Pulmonary artery endothelial cell (primary cell): Measurements from ENCODE around the gene CRYBG1. TPM values are rescaled to one million over a fixed set of nuclear protein-coding genes. Genes with fewer than 3 reads are reported as not detected.
"Not testable (repeated sequence)": the region's sequence is repeated elsewhere in the genome, so short reads cannot be mapped to it uniquely, and the experiment has no call there.

Experiments used
- DNase-seq: peaks from one replicate; pipeline ENCODE4 v3.0.0-alpha.2; 2011; ENCODE audit warnings: low read depth, low spot score
- total RNA-seq: library from RNA; depleted of rRNA; stranded (reverse); fragments of >200 nt; gene quantifications from 2 replicates; pipeline ENCODE4 v1.2.3, GENCODE V29; 2014

Gene CRYBG1
- total RNA-seq, 1 donor from 2014 or later, result 19.8 TPM

- DNase-seq, result no peak
These were observed 13.2 kb downstream of the CRYBG1 start for GRCh38 chr6:106373502-106374239.

GRCh38 chr6:106377061-106377540 lies 16.6 kb downstream of the CRYBG1 start:
- peak; percentile 35 for DNase-seq

- no peak for DNase-seq
These were observed 19.4 kb downstream of the CRYBG1 start for GRCh38 chr6:106379951-106380350.

GRCh38 chr6:106380407-106380806 lies 19.9 kb downstream of the CRYBG1 start:
- DNase-seq, result no peak

GRCh38 chr6:106381223-106381622 lies 20.7 kb downstream of the CRYBG1 start:
- DNase-seq, result no peak

GRCh38 chr6:106381881-106382280 lies 21.4 kb downstream of the CRYBG1 start:
- DNase-seq, result no peak

GRCh38 chr6:106383573-106383972 lies 23.1 kb downstream of the CRYBG1 start:
- DNase-seq, result no peak

- DNase-seq, result no peak
These were observed 25.0 kb downstream of the CRYBG1 start for GRCh38 chr6:106385530-106385929.

- DNase-seq, result no peak
These were observed 27.4 kb downstream of the CRYBG1 start for GRCh38 chr6:106387875-106388274.

GRCh38 chr6:106390088-106390487 lies 29.6 kb downstream of the CRYBG1 start:
- DNase-seq, result no peak

- DNase-seq, result no peak
These were observed 36.1 kb downstream of the CRYBG1 start for GRCh38 chr6:106396426-106397220.

GRCh38 chr6:106397431-106397830 lies 36.9 kb downstream of the CRYBG1 start:
- DNase-seq, result no peak

GRCh38 chr6:106398621-106399020 lies 38.1 kb downstream of the CRYBG1 start:
- no peak for DNase-seq

GRCh38 chr6:106405044-106405443 lies 44.5 kb downstream of the CRYBG1 start:
- DNase-seq, result not testable (repeated sequence)

- DNase-seq, result no peak
These were observed 50.5 kb downstream of the CRYBG1 start for GRCh38 chr6:106411056-106411455.

GRCh38 chr6:106411643-106412200 lies 51.2 kb downstream of the CRYBG1 start:
- no peak for DNase-seq

- DNase-seq, result no peak
These were observed 52.5 kb downstream of the CRYBG1 start for GRCh38 chr6:106413016-106413415.

- DNase-seq, result no peak
These were observed 53.2 kb downstream of the CRYBG1 start for GRCh38 chr6:106413722-106414121.

GRCh38 chr6:106415921-106416320 lies 55.4 kb downstream of the CRYBG1 start:
- no peak for DNase-seq

- no peak for DNase-seq
These were observed 57.1 kb downstream of the CRYBG1 start for GRCh38 chr6:106417572-106418147.

GRCh38 chr6:106419900-106420613 lies 59.5 kb downstream of the CRYBG1 start:
- DNase-seq, result no peak
